Amniotic epithelial cell (primary cell): ENCODE measurements around the gene YPEL2.
"Not testable (repeated sequence)": the region's sequence is repeated elsewhere in the genome, so short reads cannot be mapped to it uniquely, and the experiment has no call there.

Experiments
- DNase-seq: peaks from one replicate; pipeline ENCODE4 v3.0.0-alpha.2; 2010; ENCODE audit warnings: low read depth

YPEL2 gene

GRCh38 chr17:59331129-59331928 lies at the start of gene YPEL2:
Gene YPEL2 (plus strand): TSS chr17:59331655. CDS start chr17:59353410, 21,755 bp downstream.
- peak; percentile 90 for DNase-seq

- DNase-seq: no peak
Observed at GRCh38 chr17:59284317-59284716, 47.1 kb upstream of the YPEL2 start.

GRCh38 chr17:59287452-59287851 lies 44.0 kb upstream of the YPEL2 start:
- DNase-seq: peak; percentile 33

- DNase-seq: no peak
Observed at GRCh38 chr17:59287891-59288290, 43.6 kb upstream of the YPEL2 start.

GRCh38 chr17:59289981-59290301 lies 41.5 kb upstream of the YPEL2 start:
- DNase-seq: no peak

DNA sequence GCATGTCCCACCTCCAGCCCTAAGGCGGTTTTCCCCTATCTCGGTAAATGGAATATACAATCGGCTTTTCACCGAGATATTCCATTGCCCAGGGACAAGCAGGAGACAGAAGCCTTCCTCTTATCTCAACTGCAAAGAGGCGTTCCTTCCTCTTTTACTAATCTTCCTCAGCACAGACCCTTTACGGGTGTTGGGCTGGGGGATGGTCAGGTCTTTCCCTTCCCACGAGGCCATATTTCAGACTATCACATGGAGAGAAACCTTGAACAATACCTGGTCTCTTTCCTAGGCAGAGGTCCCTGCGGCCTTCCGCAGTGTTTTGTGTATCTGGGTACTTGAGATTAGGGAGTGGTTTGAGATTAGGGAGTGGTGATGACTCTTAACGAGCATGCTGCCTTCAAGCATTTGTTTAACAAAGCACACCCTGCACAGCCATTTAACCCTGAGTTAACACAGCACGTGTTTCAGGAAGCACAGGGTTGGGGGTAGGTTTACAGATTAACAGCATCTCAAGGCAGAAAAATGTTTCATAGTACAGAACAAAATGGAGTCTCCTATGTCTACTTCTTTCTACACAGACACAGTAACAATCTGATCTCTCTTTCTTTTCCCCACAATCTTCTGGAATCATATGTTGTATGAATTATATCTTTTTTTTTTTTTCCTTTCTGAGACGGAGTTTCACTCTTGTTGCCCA lies 41.0 kb upstream of the YPEL2 start:
- peak; percentile 5 for DNase-seq

GRCh38 chr17:59292174-59292523 lies 39.3 kb upstream of the YPEL2 start:
- DNase-seq: no peak

DNA sequence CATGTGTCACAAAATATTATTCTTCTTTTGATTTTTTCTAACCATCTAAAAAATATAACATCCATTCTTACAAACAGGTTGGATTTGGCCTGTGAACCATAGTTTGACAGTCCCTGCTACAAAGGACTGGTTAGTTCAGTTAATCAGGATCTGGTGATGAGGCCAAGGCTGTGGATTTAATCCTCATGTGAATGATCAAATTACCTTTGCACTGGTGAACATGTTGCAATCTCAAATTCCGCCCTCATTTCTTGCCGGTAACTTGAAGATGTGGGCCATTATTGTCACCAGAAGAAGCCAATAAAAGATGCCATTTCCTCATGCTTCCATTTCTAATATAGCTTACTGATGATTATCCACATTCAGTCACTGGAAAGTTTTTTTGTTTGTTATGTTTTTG lies 35.3 kb upstream of the YPEL2 start:
- DNase-seq: no peak

DNA sequence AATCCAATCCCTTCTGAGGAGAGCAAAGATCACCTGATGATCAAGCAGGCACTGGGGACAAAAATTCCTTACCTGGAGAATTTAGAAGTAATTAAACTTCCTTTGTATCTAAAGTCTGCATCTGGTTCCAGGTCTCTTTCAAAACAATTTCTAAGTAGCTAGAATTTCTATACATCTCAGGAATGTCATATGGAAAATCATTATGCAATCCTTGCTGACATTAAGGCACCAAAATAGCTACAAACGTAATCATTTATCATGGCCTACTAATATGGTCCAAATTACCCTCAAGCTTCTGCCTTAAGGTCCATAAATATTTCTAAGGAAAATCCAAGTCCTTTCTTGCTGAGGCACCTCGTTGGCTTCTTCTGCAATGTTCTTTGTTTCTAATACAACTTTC lies 32.9 kb upstream of the YPEL2 start:
- no peak for DNase-seq

DNA sequence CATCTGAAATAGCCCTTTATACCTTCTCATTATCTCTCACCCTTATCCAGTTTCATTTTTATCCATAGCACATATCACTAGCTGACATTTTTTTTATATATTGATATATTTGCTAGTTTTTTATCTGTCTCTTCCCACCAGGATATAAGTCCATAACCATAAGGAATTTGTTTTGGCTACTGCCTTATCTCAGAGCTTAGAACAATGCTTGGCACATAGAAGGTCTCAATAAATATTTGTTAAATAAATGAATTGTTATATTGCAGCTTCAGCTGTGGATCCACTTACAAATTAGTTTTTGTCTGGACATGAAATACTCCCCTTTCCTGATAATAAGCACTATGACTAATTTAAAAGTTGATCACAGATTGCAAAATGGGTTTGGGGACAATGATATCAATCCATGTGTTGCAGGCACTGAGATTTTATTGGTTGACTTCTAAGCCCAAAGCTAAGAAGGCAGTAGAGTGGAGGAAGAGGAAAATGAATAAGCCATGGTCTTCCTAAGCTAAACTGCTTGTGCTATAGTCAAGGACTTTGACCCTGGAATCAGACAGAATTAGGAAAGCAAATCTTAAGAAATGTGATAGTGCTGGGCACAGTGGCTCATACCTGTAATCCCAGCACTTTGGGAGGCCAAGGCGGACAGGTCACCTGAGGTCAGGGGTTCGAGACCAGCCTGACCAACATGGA lies 31.9 kb upstream of the YPEL2 start:
- DNase-seq: no peak

DNA sequence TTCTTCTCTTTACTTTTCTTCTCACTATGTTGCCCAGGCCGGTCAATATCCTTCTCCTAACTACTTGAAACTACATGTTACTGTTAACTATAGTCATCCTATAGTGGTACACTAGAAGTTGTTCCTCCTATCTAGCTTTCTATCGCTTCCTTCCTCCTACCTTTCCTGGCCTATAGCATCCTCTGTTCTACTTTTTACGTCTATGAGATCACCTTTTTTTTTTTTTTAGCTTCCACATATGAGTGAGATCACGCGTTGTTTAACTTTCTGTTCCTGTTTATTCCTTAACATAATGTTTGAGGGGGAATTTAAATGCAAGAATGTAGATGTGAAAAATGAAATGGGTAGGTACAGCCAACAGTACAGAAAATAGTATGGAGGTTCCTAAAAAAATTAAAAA lies 30.5 kb upstream of the YPEL2 start:
- DNase-seq: no peak

GRCh38 chr17:59304811-59305210 lies 26.6 kb upstream of the YPEL2 start:
- no peak for DNase-seq

- DNase-seq: no peak
Observed at GRCh38 chr17:59310263-59310920, 21.1 kb upstream of the YPEL2 start.

GRCh38 chr17:59311051-59311468 lies 20.4 kb upstream of the YPEL2 start:
- DNase-seq: no peak

DNA sequence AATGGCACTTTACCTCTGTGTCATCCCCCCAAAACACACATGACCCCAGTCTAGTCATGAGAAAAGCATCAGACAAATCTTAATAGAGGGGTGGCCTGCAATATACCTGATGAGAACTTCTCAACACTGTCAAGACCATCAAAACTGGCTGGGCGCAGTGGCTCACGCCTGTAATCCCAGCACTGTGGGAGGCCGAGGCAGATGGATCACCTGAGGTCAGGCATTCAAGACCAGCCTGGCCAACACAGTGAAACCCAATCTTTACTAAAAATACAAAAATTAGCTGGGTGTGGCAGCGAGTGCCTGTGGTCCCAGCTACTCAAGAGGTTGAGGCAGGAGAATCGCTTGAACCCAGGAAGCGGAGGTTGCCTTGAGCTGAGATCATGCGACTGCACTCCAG lies 19.9 kb upstream of the YPEL2 start:
- DNase-seq: not testable (repeated sequence)

GRCh38 chr17:59315866-59316265 lies 15.6 kb upstream of the YPEL2 start:
- no peak for DNase-seq

DNA sequence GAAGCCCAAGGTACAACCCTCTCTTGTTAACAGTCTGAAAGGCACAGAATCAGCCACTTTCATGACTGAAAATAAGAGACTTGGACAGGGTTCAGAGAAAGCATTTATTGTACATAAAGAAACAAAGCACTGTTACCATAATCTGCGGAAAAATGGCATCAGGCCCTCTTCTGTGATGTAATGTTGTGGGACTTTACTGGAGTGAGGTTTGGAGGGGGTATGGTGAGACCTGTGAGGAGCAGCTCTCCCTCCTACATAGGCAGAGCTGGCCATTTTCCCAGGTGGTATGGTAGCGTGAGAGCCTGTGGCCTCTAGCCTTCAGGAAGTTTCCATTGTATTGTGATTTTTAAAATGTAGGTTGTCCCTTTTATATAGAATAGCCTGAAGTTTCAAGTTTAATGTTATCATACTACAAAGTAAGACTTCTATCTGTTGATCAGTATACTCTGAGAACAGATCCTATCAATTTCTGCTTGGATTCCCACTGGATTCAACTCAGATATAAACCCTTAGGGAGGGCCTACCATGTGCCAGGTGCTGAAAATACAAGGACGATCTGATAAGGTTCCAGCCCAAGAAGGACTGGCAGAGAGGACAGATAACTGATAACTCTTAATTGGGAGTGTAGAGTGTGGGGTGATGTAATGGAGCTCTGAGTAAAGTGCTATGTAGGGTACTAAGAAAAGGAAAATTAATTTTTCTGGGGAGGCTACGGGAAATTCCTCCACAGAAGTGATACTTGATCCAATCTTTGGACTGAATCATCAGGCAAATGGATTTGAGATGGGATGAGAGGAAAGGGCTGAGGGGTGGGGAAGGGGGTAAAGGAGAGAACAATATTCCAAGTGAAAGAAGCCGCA lies 4.1 kb upstream of the YPEL2 start:
- DNase-seq: no peak

GRCh38 chr17:59327981-59328290 lies 3.5 kb upstream of the YPEL2 start:
- no peak for DNase-seq

DNA sequence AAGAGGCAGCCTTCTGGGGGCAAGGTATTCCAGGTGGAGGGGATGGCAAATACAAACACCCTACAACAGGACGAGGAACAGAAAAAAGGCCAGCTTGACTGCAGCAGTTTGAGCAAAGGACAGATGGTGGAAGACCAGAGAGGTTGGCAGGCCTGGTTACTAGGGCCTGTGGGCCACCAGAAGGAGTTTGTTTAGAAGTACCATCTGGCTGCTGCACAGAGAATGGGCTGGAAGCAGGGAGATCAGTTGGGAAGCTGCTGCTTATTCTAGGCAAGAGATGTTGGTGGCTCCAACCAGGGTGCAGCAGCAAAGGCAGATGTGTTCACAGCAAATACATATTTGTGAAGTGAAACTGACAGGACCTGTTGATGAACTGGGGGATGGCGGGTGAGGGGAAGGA lies 2.9 kb upstream of the YPEL2 start:
- no peak for DNase-seq

- DNase-seq: peak; percentile 90
Observed at GRCh38 chr17:59329176-59330052, 2.0 kb upstream of the YPEL2 start.
